Sigmoid colon (tissue), 7 donors: ENCODE data around the gene LRCH1. TPM values are rescaled to one million over a fixed set of nuclear protein-coding genes. Genes with fewer than 3 reads are reported as not detected.

Experiments
- DNase-seq: peaks from one replicate; pipeline ENCODE4 v3.0.0-alpha.2; 2019
- H3K27ac ChIP-seq, 4 donors: fragments of 200-600 bp; sonication (generic); one replicate each; pipeline ENCODE4 v1.5.1; 2016 to 2019; ENCODE audit warnings: mild to moderate bottlenecking in 1 of 4
- H3K27me3 ChIP-seq, 3 donors: fragments of 200-600 bp; sonication (generic); one replicate each; pipeline ENCODE4 v1.5.1; 2019; ENCODE audit warnings: mild to moderate bottlenecking in 1 of 3
- H3K36me3 ChIP-seq, 4 donors: fragments of 200-600 bp; sonication (generic); one replicate each; pipeline ENCODE4 v1.5.1; 2016 to 2019
- H3K4me1 ChIP-seq, 4 donors: fragments of 200-600 bp; sonication (generic); one replicate each; pipeline ENCODE4 v1.5.1; 2017 to 2019
- H3K4me3 ChIP-seq, 4 donors: fragments of 200-600 bp; sonication (generic); one replicate each; pipeline ENCODE4 v1.5.1; 2017 to 2019; ENCODE audit warnings: mild to moderate bottlenecking in 2 of 4, moderate library complexity in 1 of 4
- H3K9me3 ChIP-seq, 4 donors: fragments of 200-600 bp in 3 of 4; sonication (generic) in 3 of 4; one replicate each; pipeline versions ENCODE4 v1.5.1 to v1.6.1; 2013 to 2019
- EP300 ChIP-seq, 4 donors: sonication (generic); formaldehyde crosslinking; IDR thresholded peaks; one replicate each; pipeline ENCODE4 v1.6.1; 2017; ENCODE audit warnings: antibody characterized with exemption in 4 of 4
- POLR2A ChIP-seq, 2 donors: fragments of 450-650 bp; IDR thresholded peaks; one replicate each; pipeline ENCODE4 v1.6.1; 2016; ENCODE audit warnings: antibody characterized with exemption in 2 of 2, mild to moderate bottlenecking in 2 of 2, moderate library complexity in 2 of 2
- POLR2AphosphoS5 ChIP-seq, 4 donors: sonication (generic); formaldehyde crosslinking; IDR thresholded peaks; one replicate each; pipeline ENCODE4 v1.6.1; 2017; ENCODE audit warnings: antibody characterized with exemption in 4 of 4
- WGBS, 2 donors: extraction: QIAGEN DNeasy Blood & Tissue Kit; methylation state at CpG; one replicate each; pipeline ENCODE4 v1.1.7; 2013; 5-methylcytosine and 5-hydroxymethylcytosine counted together
- intact Hi-C: fragments of 100-400 bp; cut with DNase I; formaldehyde crosslinking; loops from one replicate; pipeline ENCODE4 v1.15.1; 2023
- polyA plus RNA-seq, 3 donors: library from polyadenylated mRNA; stranded (reverse); fragments of 200-250 nt; gene quantifications; one replicate each; pipeline ENCODE4 v1.2.3, GENCODE V29; 2013
- total RNA-seq, 4 donors: library from RNA; depleted of rRNA; stranded (reverse); fragments of >200 nt; gene quantifications; one replicate each; pipeline ENCODE4 v1.1.0, GENCODE V29; 2016
- TF ChIP-seq, protein P1 (sequence below), 4 experiments: fragments of 450-650 bp in 3 of 4; fragments of 200-600 bp in 1 of 4; IDR thresholded peaks; one replicate each; pipeline ENCODE4 v1.5.1; 2016 to 2019; ENCODE audit warnings: antibody characterized with exemption in 4 of 4, mild to moderate bottlenecking in 3 of 4, moderate library complexity in 2 of 4
- donor health status: healthy with polysubstance abuse.
- donor health status: Bipolar disorder and iron deficiency.
- donor health status: healthy.

Gene LRCH1
- total and polyA plus RNA-seq, 7 donors: 4.2 to 54.0 (median 32.4) TPM

DNA sequence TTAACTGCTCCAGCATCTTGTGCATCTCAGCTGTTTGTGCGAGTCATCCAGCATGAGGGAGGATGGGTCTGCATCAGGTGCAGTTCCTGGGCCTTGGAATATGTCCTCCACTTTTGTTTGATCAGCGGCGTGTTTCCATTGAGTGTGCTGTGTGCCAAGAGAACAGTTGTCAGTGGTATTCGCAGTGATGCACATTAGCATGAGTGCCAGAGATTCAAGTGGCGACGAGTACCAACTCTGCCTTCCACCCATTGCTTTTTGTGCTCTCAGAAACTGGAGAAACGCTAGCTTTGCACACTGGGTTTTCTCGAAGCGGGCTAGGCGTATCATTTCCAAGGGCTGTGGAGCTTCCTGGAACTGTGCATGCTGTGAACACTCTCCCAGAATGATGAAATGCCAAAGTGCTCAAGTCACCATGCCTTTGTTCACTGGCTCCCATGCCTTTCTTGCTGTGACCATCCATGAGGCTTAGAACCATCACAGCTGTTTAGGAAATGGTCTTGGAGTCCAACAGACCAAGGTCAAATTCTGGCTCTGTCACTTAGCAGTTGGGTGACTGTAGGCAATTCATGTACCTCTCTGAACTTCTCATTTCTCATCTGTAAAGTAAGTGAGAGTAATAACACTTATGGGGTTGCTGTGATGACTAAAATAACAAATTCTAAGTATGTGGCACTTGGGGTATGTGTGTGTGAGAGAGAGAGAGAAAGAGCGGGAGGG, 18.4 kb downstream of the LRCH1 start:
- H3K4me1 ChIP-seq: peaks cover 0 to 73% (median 59%) of the 10 kb centered on the region in 4 donors
- no peak overlapping the region for H3K4me3 ChIP-seq
- H3K9me3 ChIP-seq: no peaks in the 10 kb centered on the region
- intact Hi-C loops: no loop called here
- H3K27ac ChIP-seq: peak overlapping the region in 3 of 4 donors; percentile 50 to 61 (median 52)
- H3K36me3 ChIP-seq: no peaks in the 10 kb centered on the region
- WGBS, 2 donors: 85 to 91% methylated on average over 11 of the region's 11 CpGs
- no peak for DNase-seq
- TF ChIP-seq POLR2A (IDR thresholded peaks at IDR 0.05) (no peak), POLR2AphosphoS5 (IDR thresholded peaks at IDR 0.05) (no peak), EP300 (IDR thresholded peaks at IDR 0.05) (no peak)
- TF ChIP-seq, protein P1, sequence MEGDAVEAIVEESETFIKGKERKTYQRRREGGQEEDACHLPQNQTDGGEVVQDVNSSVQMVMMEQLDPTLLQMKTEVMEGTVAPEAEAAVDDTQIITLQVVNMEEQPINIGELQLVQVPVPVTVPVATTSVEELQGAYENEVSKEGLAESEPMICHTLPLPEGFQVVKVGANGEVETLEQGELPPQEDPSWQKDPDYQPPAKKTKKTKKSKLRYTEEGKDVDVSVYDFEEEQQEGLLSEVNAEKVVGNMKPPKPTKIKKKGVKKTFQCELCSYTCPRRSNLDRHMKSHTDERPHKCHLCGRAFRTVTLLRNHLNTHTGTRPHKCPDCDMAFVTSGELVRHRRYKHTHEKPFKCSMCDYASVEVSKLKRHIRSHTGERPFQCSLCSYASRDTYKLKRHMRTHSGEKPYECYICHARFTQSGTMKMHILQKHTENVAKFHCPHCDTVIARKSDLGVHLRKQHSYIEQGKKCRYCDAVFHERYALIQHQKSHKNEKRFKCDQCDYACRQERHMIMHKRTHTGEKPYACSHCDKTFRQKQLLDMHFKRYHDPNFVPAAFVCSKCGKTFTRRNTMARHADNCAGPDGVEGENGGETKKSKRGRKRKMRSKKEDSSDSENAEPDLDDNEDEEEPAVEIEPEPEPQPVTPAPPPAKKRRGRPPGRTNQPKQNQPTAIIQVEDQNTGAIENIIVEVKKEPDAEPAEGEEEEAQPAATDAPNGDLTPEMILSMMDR (IDR thresholded peaks at IDR 0.05): no peak
- no peaks in the 10 kb centered on the region for H3K27me3 ChIP-seq

DNA sequence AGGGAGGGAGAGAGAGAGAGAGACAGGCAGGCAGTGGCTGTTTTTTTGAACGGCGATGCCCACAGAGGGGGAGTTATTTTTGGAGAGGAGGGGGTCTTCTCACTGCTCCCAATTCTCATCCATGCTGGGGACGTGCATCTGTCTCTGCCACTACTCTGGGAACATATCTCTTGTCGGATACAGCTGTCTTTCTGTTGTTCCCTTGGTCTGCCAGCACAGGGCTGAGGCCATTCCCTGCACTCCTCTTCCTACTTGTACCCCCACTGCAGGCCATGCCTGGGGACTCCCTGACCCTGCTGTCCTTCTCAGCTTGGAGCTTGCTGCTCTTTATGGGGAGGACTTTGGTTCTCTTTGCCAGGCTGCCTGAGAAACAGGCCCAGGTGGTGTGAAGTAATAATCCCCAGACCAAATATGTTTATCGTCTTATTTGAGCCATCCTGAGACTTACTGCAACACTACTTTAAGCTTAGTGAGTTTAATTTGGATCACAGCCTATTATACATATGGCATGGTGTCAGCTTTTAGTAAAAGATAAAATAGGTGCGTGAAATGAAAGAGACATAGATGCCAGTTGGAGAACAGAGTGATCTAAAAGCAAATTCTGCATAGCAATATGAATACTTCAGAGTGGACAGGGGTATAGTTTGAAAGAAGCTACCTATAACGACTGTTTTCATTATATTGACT, 19.1 kb downstream of the LRCH1 start:
- DNase-seq: no peak
- no peak for TF ChIP-seq POLR2AphosphoS5 (IDR thresholded peaks at IDR 0.05)
- TF ChIP-seq, protein P1 (IDR thresholded peaks at IDR 0.05): no peak
- TF ChIP-seq POLR2A (IDR thresholded peaks at IDR 0.05): no peak
- TF ChIP-seq EP300 (IDR thresholded peaks at IDR 0.05): no peak
- Histone ChIP-seq H3K27me3 (no peaks in the 10 kb centered on the region), H3K9me3 (no peaks in the 10 kb centered on the region), H3K4me1 (peaks cover 0 to 73% (median 60%) of the 10 kb centered on the region in 4 donors), H3K27ac (peak overlapping the region in 3 of 4 donors; percentile 50 to 61 (median 52)), H3K4me3 (no peak overlapping the region), H3K36me3 (no peaks in the 10 kb centered on the region)
- 66 to 77% methylated on average over 7 of the region's 7 CpGs for WGBS, 2 donors
- intact Hi-C loops: no loop called here

DNA sequence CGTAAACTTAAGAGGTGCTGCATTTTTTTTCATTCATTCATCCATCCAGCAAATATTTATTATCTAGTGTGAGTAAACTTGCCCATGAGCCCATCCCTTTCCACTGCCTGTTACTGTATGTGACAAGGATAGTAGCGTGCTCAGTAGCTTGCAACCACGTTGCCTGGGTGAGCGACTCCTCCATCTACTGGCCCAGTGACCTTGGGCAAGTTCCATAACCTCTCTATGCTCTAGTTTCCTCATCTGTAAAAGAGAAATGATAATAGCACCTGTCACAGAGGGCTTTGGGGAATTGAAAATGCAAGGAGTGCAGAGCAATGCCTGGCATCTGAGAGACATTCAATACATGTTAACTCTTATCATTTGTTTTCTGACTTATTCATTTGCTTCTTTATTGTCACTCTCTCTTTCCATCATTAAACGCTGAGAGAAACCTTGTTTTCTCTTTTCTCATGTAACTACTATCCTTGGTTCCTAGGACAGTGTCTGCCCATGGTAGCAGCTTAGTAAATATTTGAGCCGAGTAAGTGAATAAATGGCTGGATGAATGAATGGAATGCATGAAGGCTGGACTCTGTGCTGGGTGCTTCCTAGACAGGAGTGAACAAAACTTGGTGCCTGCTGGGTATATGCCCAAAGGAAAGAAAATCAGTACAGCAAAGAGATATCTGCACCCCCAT, 19.9 kb downstream of the LRCH1 start:
- no peaks in the 10 kb centered on the region for H3K9me3 ChIP-seq
- H3K27me3 ChIP-seq: no peaks in the 10 kb centered on the region
- H3K4me1 ChIP-seq: peaks cover 0 to 75% (median 63%) of the 10 kb centered on the region in 4 donors
- no peak overlapping the region for H3K27ac ChIP-seq
- intact Hi-C loops: no loop called here
- 77 to 93% methylated on average over 6 of the region's 6 CpGs for WGBS, 2 donors
- H3K36me3 ChIP-seq: no peaks in the 10 kb centered on the region
- no peak for DNase-seq
- H3K4me3 ChIP-seq: no peak overlapping the region
- no peak for TF ChIP-seq POLR2A (IDR thresholded peaks at IDR 0.05)
- TF ChIP-seq EP300 (IDR thresholded peaks at IDR 0.05): no peak
- no peak for TF ChIP-seq POLR2AphosphoS5 (IDR thresholded peaks at IDR 0.05)
- TF ChIP-seq, protein P1 (IDR thresholded peaks at IDR 0.05): no peak

DNA sequence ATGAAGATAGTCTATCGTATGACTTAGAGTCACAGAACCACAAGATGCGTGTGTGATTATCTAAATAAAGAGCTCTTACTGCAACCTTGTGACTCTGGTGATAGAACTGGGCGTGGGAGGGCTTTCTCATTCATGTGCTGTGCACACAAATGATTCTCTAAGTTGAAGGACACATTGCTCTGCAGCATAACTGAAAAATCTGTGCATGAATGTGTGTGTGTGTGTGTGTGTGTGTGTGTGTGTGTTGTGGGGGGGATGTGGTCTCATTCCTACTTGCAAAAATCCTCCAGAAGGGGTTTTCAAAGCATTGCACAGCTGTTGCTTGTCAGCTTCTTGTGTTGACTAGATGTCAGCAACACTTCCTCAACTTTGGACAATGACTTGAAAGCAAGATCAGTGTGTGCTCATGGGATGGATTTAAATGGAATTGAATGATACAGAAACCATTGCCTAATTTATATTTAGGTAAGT, 22.4 kb downstream of the LRCH1 start:
- WGBS, 2 donors: 48 to 53% methylated on average over 3 of the region's 3 CpGs
- TF ChIP-seq, protein P1 (IDR thresholded peaks at IDR 0.05): no peak
- TF ChIP-seq POLR2A (IDR thresholded peaks at IDR 0.05): no peak
- no peak for TF ChIP-seq EP300 (IDR thresholded peaks at IDR 0.05)
- TF ChIP-seq POLR2AphosphoS5 (IDR thresholded peaks at IDR 0.05): no peak
- Histone ChIP-seq H3K27me3 (no peaks in the 10 kb centered on the region), H3K27ac (peak overlapping the region; percentile 45 to 78 (median 72)), H3K36me3 (no peaks in the 10 kb centered on the region), H3K4me1 (peaks cover 0 to 84% (median 80%) of the 10 kb centered on the region in 4 donors), H3K4me3 (no peak overlapping the region), H3K9me3 (no peaks in the 10 kb centered on the region)
- intact Hi-C loops: loop anchor here (5.0 kb wide), 1 partner anchor 82 kb away; no protein-coding TSS in a partner anchor
- no peak for DNase-seq
